ENCODE data around the gene CACYBP.
A peak's percentile ranks its signal among the peaks of the same experiment; 100 is the strongest.

- TF ChIP-seq CTCF (IDR thresholded peaks at IDR 0.05; ENCODE audit: insufficient read depth, low read depth, low read length) (peak; percentile 81), EZH2 (IDR thresholded peaks at IDR 0.05; ENCODE audit: insufficient read depth, low read length) (no peak)
These were observed 1.1 kb upstream of the CACYBP start for GRCh38 chr1:174998569-174999215.

Data from astrocyte (in vitro differentiated cells and primary cell).